NCI-H345 treated with DMSO at 0.1 percent for 48 hours (cell line): ENCODE results near the gene STRIP1.

Experiments used
- DNase-seq: peaks from one replicate; lab custom pipeline; 2025; ENCODE audit not compliant: unreplicated experiment; lab: John Stamatoyannopoulos, UW

The STRIP1 gene

GRCh38 chr1:110091791-110092190 lies 57.4 kb downstream of the STRIP1 start:
- no peak for DNase-seq

- no peak for DNase-seq
Measured at GRCh38 chr1:110092991-110093390, 58.6 kb downstream of the STRIP1 start.

- DNase-seq: no peak
Measured at GRCh38 chr1:110094931-110095654, 60.7 kb downstream of the STRIP1 start.

GRCh38 chr1:110097507-110098221 lies 63.2 kb downstream of the STRIP1 start:
- DNase-seq: no peak

GRCh38 chr1:110098222-110099026 lies 64.0 kb downstream of the STRIP1 start:
- DNase-seq: no peak

- no peak for DNase-seq
Measured at GRCh38 chr1:110100335-110100734, 65.9 kb downstream of the STRIP1 start.

- DNase-seq: no peak
Measured at GRCh38 chr1:110102081-110102480, 67.7 kb downstream of the STRIP1 start.
